OCI-LY1 (cell line): ENCODE data around the gene PDE3A.

Source experiments
- H2AFZ ChIP-seq: fragments of 200-600 bp; sonication (generic), shearing (Covaris generic); 2 replicates; pipeline ENCODE4 v1.6.0; 2014; ENCODE audit warnings: antibody characterized with exemption, mild to moderate bottlenecking, low read length
- H3F3A ChIP-seq: fragments of 200-600 bp; sonication (generic), shearing (Covaris generic); 2 replicates; pipeline ENCODE4 v1.6.0; 2014; ENCODE audit warnings: mild to moderate bottlenecking, antibody characterized with exemption, low read length, moderate library complexity; ENCODE audit not compliant: insufficient read depth
- H3K27ac ChIP-seq: fragments of 200-600 bp; sonication (generic); 2 replicates; pipeline ENCODE4 v1.5.1; 2014; ENCODE audit warnings: low read length, mixed run types, mild to moderate bottlenecking, low read depth; ENCODE audit not compliant: poor library complexity, severe bottlenecking
- H3K27me3 ChIP-seq: fragments of 200-600 bp; sonication (generic); 2 replicates; pipeline ENCODE4 v1.6.0; 2014; ENCODE audit warnings: antibody characterized with exemption, mild to moderate bottlenecking, low read length, moderate library complexity; ENCODE audit not compliant: insufficient read depth
- H3K36me3 ChIP-seq: fragments of 200-600 bp; sonication (generic); 2 replicates; pipeline ENCODE4 v1.6.1; 2014; ENCODE audit warnings: mild to moderate bottlenecking, antibody characterized with exemption, low read length, moderate library complexity, mixed read lengths; ENCODE audit not compliant: insufficient read depth
- H3K4me1 ChIP-seq: fragments of 200-600 bp; sonication (generic); 2 replicates; pipeline ENCODE4 v1.5.1; 2014; ENCODE audit warnings: mild to moderate bottlenecking, low read length, moderate library complexity; ENCODE audit not compliant: insufficient read depth, severe bottlenecking
- H3K4me2 ChIP-seq: fragments of 200-600 bp; sonication (generic), shearing (Covaris generic); 2 replicates; pipeline ENCODE4 v1.6.1; 2014; ENCODE audit warnings: low read length
- H3K4me3 ChIP-seq: fragments of 200-600 bp; sonication (generic); 2 replicates; pipeline ENCODE4 v1.5.1; 2014; ENCODE audit warnings: low read length, low read depth, mild to moderate bottlenecking, mixed read lengths; ENCODE audit not compliant: poor library complexity, severe bottlenecking
- H3K79me2 ChIP-seq: fragments of 200-600 bp; shearing (Covaris generic); 2 replicates; pipeline ENCODE4 v1.6.1; 2016; ENCODE audit warnings: mixed run types, low read length, mixed read lengths; ENCODE audit not compliant: insufficient read depth
- H3K9ac ChIP-seq: fragments of 200-600 bp; sonication (generic), shearing (Covaris generic); 2 replicates; pipeline ENCODE4 v1.6.1; 2014; ENCODE audit warnings: mild to moderate bottlenecking, low read length, mixed read lengths
- H3K9me2 ChIP-seq: fragments of 200-600 bp; sonication (generic), shearing (Covaris generic); 2 replicates; pipeline ENCODE4 v1.6.1; 2014; ENCODE audit warnings: low read depth, mild to moderate bottlenecking, low read length, mixed read lengths
- H3K9me3 ChIP-seq: fragments of 200-600 bp; shearing (Covaris generic); 2 replicates; pipeline ENCODE4 v1.6.1; 2014; ENCODE audit warnings: low read length, mixed read lengths
- H4K20me1 ChIP-seq: fragments of 200-600 bp; sonication (generic), shearing (Covaris generic); 2 replicates; pipeline ENCODE4 v1.6.0; 2016; ENCODE audit warnings: mild to moderate bottlenecking, low read length; ENCODE audit not compliant: insufficient read depth
- CTCF ChIP-seq: fragments of 200-600 bp; sonication (generic), shearing (Covaris generic); IDR thresholded peaks from 2 replicates; pipeline ENCODE4 v1.5.1; 2017; ENCODE audit warnings: mild to moderate bottlenecking, antibody characterized with exemption, low read length, moderate library complexity, mixed read lengths
- EZH2 ChIP-seq: fragments of 200-600 bp; sonication (generic), shearing (Covaris generic); IDR thresholded peaks from 2 replicates; pipeline ENCODE4 v1.8.0; 2017; ENCODE audit warnings: borderline replicate concordance, mixed run types, mild to moderate bottlenecking, antibody characterized with exemption, low read length, moderate library complexity, mixed read lengths

The PDE3A gene

GRCh38 chr12:20436316-20436715 is 68.0 kb downstream of the PDE3A start:
- Histone ChIP-seq H3F3A (no peaks in the 10 kb centered on the region), H2AFZ (no peak overlapping the region), H4K20me1 (no peaks in the 10 kb centered on the region), H3K27me3 (no peaks in the 10 kb centered on the region), H3K4me1 (no peaks in the 10 kb centered on the region), H3K36me3 (no peaks in the 10 kb centered on the region), H3K4me3 (no peak overlapping the region), H3K9me2 (no peaks in the 10 kb centered on the region), H3K9ac (no peak overlapping the region), H3K9me3 (no peaks in the 10 kb centered on the region), H3K27ac (no peak overlapping the region), H3K4me2 (no peak overlapping the region), H3K79me2 (no peaks in the 10 kb centered on the region)
- TF ChIP-seq CTCF (no peak), EZH2 (no peak)

GRCh38 chr12:20438299-20438779 is 70.0 kb downstream of the PDE3A start:
- H3K9me2 ChIP-seq, result no peaks in the 10 kb centered on the region
- H3K27ac ChIP-seq, result no peak overlapping the region
- H3K9me3 ChIP-seq, result no peaks in the 10 kb centered on the region

GRCh38 chr12:20439626-20440025 is 71.3 kb downstream of the PDE3A start:
- no peak overlapping the region for H3K4me2 ChIP-seq

More at GRCh38 chr12:20438299-20438779, 70.0 kb downstream of the PDE3A start:
- no peaks in the 10 kb centered on the region for H3F3A ChIP-seq
- no peak for TF ChIP-seq CTCF
- TF ChIP-seq EZH2, result no peak
- no peak overlapping the region for H3K4me2 ChIP-seq
- H2AFZ ChIP-seq, result no peak overlapping the region
- H3K4me1 ChIP-seq, result no peaks in the 10 kb centered on the region
- H3K79me2 ChIP-seq, result no peaks in the 10 kb centered on the region
- no peaks in the 10 kb centered on the region for H3K27me3 ChIP-seq
- H3K9ac ChIP-seq, result no peak overlapping the region
- H3K4me3 ChIP-seq, result no peak overlapping the region
- no peaks in the 10 kb centered on the region for H4K20me1 ChIP-seq
- no peaks in the 10 kb centered on the region for H3K36me3 ChIP-seq

More at GRCh38 chr12:20439626-20440025, 71.3 kb downstream of the PDE3A start:
- H3K9ac ChIP-seq, result no peak overlapping the region
- no peaks in the 10 kb centered on the region for H3K27me3 ChIP-seq
- no peaks in the 10 kb centered on the region for H3K9me2 ChIP-seq
- H3K4me1 ChIP-seq, result no peaks in the 10 kb centered on the region
- no peak overlapping the region for H3K4me3 ChIP-seq
- no peaks in the 10 kb centered on the region for H3K9me3 ChIP-seq
- TF ChIP-seq CTCF (no peak), EZH2 (no peak)
- no peak overlapping the region for H2AFZ ChIP-seq
- no peaks in the 10 kb centered on the region for H3K79me2 ChIP-seq
- H3F3A ChIP-seq, result no peaks in the 10 kb centered on the region
- H3K27ac ChIP-seq, result no peak overlapping the region
- H4K20me1 ChIP-seq, result no peaks in the 10 kb centered on the region
- no peaks in the 10 kb centered on the region for H3K36me3 ChIP-seq
